ENCODE measurements around the gene AKR1A1. TPM values are rescaled to one million over a fixed set of nuclear protein-coding genes. Genes with fewer than 3 reads are reported as not detected.

The AKR1A1 gene

DNA sequence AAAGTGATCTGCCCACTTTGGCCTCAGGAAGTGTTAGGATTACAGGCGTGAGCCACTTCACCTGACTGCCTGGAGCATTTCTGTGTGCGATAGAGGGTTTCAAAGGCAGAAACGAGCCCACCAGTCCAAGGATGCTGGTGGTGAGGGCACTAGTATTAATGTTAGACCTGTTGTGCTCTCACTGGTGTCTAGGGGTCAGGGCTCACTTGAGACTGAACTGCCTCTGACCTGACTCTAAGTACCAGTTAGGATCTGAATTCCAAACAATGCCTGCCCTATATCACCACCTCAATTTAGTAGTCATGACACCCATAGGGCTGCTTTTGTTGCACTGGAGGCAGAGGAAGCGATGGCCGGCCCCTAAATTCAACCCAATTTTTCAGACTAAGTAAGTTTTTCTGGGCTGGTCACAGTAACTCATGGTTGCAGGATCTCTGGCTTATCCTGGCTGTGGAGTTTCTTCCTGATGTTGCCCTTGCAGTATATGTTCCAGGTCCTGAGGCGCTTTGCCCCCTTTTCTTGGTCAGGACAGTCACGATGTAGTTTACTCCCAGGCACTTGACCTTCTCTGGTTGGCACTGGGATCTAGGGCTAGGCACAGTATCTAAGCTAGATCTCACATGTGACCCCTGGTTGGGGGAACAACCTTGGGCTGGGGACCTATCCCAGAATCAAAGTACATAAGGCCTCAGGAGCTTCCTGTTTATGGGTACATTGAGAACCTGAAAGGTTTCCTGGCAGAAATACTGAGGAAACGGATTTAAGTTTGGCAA, 68.7 kb downstream of the AKR1A1 start:
- H3K36me3 ChIP-seq (ENCODE audit: control insufficient read depth, insufficient read depth, low read length): peaks cover 25% of the 10 kb centered on the region

More for the DNA sequence above, 68.7 kb downstream of the AKR1A1 start:
- Histone ChIP-seq H3K18ac (ENCODE audit: low read length) (no peak overlapping the region), H3K4me2 (ENCODE audit: low read length) (no peak overlapping the region), H2BK5ac (ENCODE audit: low read length) (no peak overlapping the region), H2AK5ac (ENCODE audit: low read length) (no peak overlapping the region), H2BK120ac (ENCODE audit: low read depth, low read length) (no peak overlapping the region), H3K56ac (ENCODE audit: low read length) (no peak overlapping the region), H3K4ac (ENCODE audit: low read depth, low read length) (no peak overlapping the region), H3K9ac (ENCODE audit: low read length) (no peak overlapping the region), H4K5ac (ENCODE audit: low read length) (no peak overlapping the region), H3K4me3 (ENCODE audit: low read length) (no peak overlapping the region), H3K79me2 (ENCODE audit: control insufficient read depth, insufficient read depth, low read length) (no peaks in the 10 kb centered on the region), H3K79me1 (ENCODE audit: low read length) (no peaks in the 10 kb centered on the region), H2BK15ac (replicated peaks; ENCODE audit: low read depth) (no peak overlapping the region), H3K23ac (ENCODE audit: low read length) (no peak overlapping the region), H3K27ac (ENCODE audit: low read depth, low read length) (no peak overlapping the region), H3K4me1 (ENCODE audit: control insufficient read depth, low read depth, low read length) (no peaks in the 10 kb centered on the region), H4K8ac (ENCODE audit: low read depth, low read length) (no peak overlapping the region), H3K27me3 (ENCODE audit: insufficient read depth, low read length, poor library complexity) (no peaks in the 10 kb centered on the region)
- no CpG with 5 or more reads among the region's 8 CpGs for WGBS (ENCODE audit: extremely low coverage, insufficient coverage, low lambda C conversion rate)
- peak; percentile 28 for DNase-seq

Small RNA genes lying within 50 kb of the gene (small RNA-seq; reads per million reads assigned to genes)
- gene AL355480.1 (ENCODE audit: insufficient read depth) (not detected), gene AL355480.2 (ENCODE audit: insufficient read depth) (not detected), gene AL355480.3 (ENCODE audit: insufficient read depth) (not detected), gene AL355480.4 (ENCODE audit: insufficient read depth) (not detected)

Data from mesendoderm (in vitro differentiated cells).